HUES6 (cell line): ENCODE measurements around the gene CCDC158.

Experiments
- H3K27ac ChIP-seq: 2 replicates; pipeline ENCODE4 v1.7.0; 2013; ENCODE audit warnings: low read depth, mild to moderate bottlenecking, low read length, inconsistent platforms
- H3K27me3 ChIP-seq: 2 replicates; pipeline ENCODE4 v1.6.1; 2013; ENCODE audit warnings: low read length; ENCODE audit not compliant: control insufficient read depth, insufficient read depth
- H3K36me3 ChIP-seq: 2 replicates; pipeline ENCODE4 v1.6.1; 2013; ENCODE audit warnings: low read length; ENCODE audit not compliant: control insufficient read depth, insufficient read depth
- H3K4me1 ChIP-seq: 2 replicates; pipeline ENCODE4 v1.6.1; 2013; ENCODE audit warnings: low read length; ENCODE audit not compliant: control insufficient read depth, insufficient read depth
- H3K4me3 ChIP-seq: 2 replicates; pipeline ENCODE4 v1.5.1; 2013; ENCODE audit warnings: low read depth, low read length
- H3K9ac ChIP-seq: one replicate; pipeline ENCODE4 v1.6.1; 2013; ENCODE audit warnings: mild to moderate bottlenecking, low read length
- H3K9me3 ChIP-seq: 2 replicates; pipeline ENCODE4 v1.6.1; 2013; ENCODE audit warnings: low read depth, low read length; ENCODE audit not compliant: control insufficient read depth, insufficient read depth

Gene CCDC158

DNA sequence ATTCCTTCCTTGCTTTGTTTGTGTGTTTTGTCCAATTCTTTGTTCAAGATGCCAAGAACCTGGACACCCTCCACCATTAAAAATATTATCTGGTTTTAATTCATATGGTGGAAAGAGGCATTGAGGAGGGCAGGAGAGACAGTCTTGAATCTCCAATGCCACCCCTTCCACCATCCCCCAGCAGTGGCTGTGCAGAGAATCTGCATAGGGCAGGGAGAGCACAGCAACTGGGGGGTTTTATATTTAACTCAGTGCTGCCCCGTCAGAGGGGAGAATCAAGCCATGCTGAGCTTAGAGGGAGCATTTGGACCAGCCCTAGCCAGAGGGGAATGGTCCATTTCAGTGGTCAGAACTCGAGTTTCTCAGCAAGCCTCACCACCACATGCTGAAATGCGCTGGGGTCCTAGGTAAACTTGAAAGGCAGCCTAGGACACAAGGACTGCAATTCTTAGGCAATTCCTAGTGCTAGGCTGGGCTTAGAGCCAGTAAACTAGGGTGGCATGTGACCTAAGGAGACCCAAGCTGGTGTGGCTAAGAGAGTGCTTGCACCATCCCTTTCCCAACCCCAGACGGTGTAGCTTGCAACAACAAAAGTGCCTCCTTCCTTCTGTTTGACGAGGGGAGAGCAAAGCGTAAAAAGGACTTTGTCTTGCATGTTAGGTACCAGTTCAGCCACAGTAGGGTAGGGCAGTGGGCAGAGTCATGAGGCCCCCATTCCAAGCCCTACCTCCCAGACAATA, 34.2 kb downstream of the CCDC158 start:
- no peak overlapping the region for H3K9ac ChIP-seq
- peaks cover 14% of the 10 kb centered on the region; the same call in 1 of the 2 replicates for H3K9me3 ChIP-seq
- H3K4me1 ChIP-seq: peaks cover 9% of the 10 kb centered on the region; the same call in 1 of the 2 replicates
- no peak overlapping the region for H3K4me3 ChIP-seq
- H3K36me3 ChIP-seq: no peaks in the 10 kb centered on the region
- no peaks in the 10 kb centered on the region for H3K27me3 ChIP-seq
- no peak overlapping the region for H3K27ac ChIP-seq

DNA sequence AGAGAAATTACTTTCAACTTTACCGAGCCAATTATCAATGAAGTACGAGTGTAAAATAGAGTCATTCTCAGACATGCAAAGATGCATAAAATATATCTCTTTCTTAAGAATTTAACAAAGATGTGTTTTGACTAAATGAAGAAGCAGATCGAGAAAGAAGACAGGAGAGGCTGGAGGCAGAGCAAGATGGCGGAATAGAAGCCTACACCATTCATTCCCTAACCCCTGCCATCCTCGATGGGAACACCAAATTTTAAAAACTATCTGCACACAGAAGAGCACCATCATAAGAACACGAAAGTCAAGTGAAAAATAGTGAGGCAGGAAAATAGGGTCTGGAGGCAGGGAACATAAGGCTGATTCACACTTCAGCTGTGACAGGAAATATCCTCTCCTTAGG, 35.0 kb downstream of the CCDC158 start:
- H3K9me3 ChIP-seq: peaks cover 19% of the 10 kb centered on the region
- no peaks in the 10 kb centered on the region for H3K27me3 ChIP-seq
- peaks cover 9% of the 10 kb centered on the region; the same call in 1 of the 2 replicates for H3K4me1 ChIP-seq
- H3K27ac ChIP-seq: no peak overlapping the region
- H3K9ac ChIP-seq: no peak overlapping the region
- H3K4me3 ChIP-seq: no peak overlapping the region
- no peaks in the 10 kb centered on the region; the same call in 1 of the 2 replicates for H3K36me3 ChIP-seq

DNA sequence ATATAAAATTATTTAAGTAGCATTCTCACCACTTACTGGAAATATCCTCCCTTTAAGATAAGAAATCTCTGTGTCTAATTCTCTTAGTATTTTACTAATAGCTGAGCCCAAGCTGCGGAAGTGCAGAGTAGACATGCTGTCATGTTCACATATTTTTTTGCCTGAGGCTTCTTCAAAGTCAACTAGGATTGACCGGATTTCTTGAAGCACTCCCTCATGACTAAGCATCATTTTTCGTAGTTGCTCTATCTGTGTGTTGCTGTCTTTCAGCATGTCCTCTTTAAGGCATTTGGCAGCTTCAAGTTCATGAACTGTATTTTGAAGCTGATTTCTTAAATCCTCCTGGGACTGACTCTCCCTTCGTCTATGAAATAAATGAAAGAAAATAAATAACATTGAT, 36.9 kb downstream of the CCDC158 start:
- no peaks in the 10 kb centered on the region; the same call in 1 of the 2 replicates for H3K36me3 ChIP-seq
- no peak overlapping the region for H3K9ac ChIP-seq
- H3K27me3 ChIP-seq: no peaks in the 10 kb centered on the region
- peaks cover 21% of the 10 kb centered on the region for H3K9me3 ChIP-seq
- H3K27ac ChIP-seq: no peak overlapping the region
- H3K4me1 ChIP-seq: peaks cover 9% of the 10 kb centered on the region; the same call in 1 of the 2 replicates
- no peak overlapping the region for H3K4me3 ChIP-seq

DNA sequence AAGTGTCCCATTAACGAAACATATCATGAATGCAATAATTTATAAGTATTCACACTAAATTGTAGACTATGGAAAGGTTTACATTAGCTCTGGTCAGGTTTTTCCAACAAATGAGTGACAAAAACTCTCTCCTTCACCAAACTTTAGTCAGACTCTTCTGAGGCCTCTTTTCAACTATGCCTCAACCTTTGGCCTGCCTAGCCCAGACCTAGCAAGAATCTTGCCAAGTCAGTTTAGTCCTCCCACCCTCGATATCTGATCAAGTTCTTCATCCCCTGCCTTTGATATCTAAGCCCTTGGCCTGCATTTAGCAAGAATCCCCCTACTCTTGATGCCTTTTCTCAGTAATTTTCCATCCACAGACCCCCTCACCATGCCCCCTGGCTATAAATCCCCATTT, 37.9 kb downstream of the CCDC158 start:
- Histone ChIP-seq H3K4me1 (peaks cover 6% of the 10 kb centered on the region; the same call in 1 of the 2 replicates), H3K9ac (no peak overlapping the region), H3K36me3 (no peaks in the 10 kb centered on the region; the same call in 1 of the 2 replicates), H3K27ac (no peak overlapping the region), H3K27me3 (no peaks in the 10 kb centered on the region), H3K4me3 (no peak overlapping the region), H3K9me3 (peaks cover 16% of the 10 kb centered on the region)

- no peaks in the 10 kb centered on the region for H3K27me3 ChIP-seq
- H3K4me3 ChIP-seq: no peak overlapping the region
- no peaks in the 10 kb centered on the region; the same call in 1 of the 2 replicates for H3K36me3 ChIP-seq
- H3K9ac ChIP-seq: no peak overlapping the region
- H3K27ac ChIP-seq: no peak overlapping the region
- H3K4me1 ChIP-seq: peaks cover 14% of the 10 kb centered on the region; the same call in 1 of the 2 replicates
- H3K9me3 ChIP-seq: peaks cover 16% of the 10 kb centered on the region
Measured at GRCh38 chr4:76381986-76382385, 39.0 kb downstream of the CCDC158 start.

DNA sequence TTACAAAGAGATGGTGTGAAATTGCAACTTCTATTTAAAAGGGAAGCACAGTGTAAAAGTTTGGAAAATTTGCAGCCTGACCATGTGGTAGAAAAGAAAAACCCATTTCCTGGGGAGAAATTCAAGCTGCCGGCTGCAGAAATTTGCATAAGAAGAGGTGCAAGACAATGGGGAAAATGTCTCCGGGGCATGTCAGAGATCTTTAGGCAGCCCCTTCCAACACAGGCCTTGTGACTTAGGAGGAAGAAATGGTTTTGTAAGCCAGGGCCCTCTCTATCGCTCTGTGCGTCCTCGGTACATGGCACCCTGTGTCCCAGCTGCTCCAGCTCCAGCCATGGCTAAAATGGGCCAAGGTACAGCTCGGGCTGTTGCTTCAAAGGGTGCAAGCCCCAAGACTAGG, 40.4 kb downstream of the CCDC158 start:
- Histone ChIP-seq H3K9me3 (peaks cover 15% of the 10 kb centered on the region), H3K9ac (no peak overlapping the region), H3K4me3 (no peak overlapping the region), H3K36me3 (no peaks in the 10 kb centered on the region; the same call in 1 of the 2 replicates), H3K27ac (peak overlapping the region; percentile 68; the same call in 1 of the 2 replicates), H3K4me1 (peaks cover 14% of the 10 kb centered on the region; the same call in 1 of the 2 replicates), H3K27me3 (no peaks in the 10 kb centered on the region)

DNA sequence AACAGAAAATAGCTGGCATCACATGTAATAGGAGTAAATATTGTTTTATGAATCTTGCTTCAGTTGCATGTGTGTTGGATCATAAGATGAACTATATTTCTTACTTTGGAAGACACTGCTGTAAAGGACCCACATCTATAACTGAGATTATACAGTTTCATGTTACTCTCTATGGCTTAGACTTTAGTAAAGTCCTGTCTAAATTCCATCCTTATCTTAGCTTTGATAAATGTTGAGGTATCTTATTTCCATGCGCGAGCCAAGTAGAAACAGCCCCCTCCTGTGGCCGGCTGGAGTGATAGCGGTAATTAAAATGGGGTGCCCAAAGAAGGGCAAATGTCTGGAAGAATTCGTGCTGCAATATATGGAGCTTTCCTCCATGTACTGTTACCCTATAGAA, 43.0 kb downstream of the CCDC158 start:
- H3K4me1 ChIP-seq: peaks cover 8% of the 10 kb centered on the region; the same call in 1 of the 2 replicates

GRCh38 chr4:76377481-76377901, 43.5 kb downstream of the CCDC158 start:
- Histone ChIP-seq H3K9ac (no peak overlapping the region), H3K27me3 (no peaks in the 10 kb centered on the region)

More for the DNA sequence above, 43.0 kb downstream of the CCDC158 start:
- H3K9me3 ChIP-seq: peaks cover 15% of the 10 kb centered on the region
- no peaks in the 10 kb centered on the region for H3K27me3 ChIP-seq
- no peak overlapping the region for H3K9ac ChIP-seq
- H3K36me3 ChIP-seq: no peaks in the 10 kb centered on the region; the same call in 1 of the 2 replicates
- no peak overlapping the region for H3K27ac ChIP-seq
- no peak overlapping the region for H3K4me3 ChIP-seq

DNA sequence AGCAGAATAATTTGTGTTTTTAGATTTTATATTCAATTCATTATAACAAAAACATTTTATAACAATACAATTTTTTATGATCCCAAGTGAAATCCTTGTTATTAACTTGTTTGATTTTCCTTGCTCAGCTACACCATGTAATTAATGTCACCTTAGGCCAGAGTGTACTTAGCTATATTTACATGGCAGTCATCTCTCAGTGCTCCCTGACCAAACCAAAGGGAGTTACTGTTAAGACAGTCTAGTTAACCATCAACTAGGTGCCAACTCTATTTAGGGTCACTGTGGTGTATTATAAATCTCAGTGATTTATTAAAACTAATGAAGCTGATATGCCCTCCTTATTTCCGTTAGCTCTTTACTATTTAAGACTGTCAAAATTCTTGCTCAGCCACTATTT, 44.4 kb downstream of the CCDC158 start:
- Histone ChIP-seq H3K9me3 (peaks cover 9% of the 10 kb centered on the region), H3K4me1 (peaks cover 8% of the 10 kb centered on the region; the same call in 1 of the 2 replicates), H3K27ac (no peak overlapping the region), H3K4me3 (no peak overlapping the region), H3K9ac (no peak overlapping the region), H3K27me3 (no peaks in the 10 kb centered on the region), H3K36me3 (no peaks in the 10 kb centered on the region; the same call in 1 of the 2 replicates)

More at GRCh38 chr4:76377481-76377901, 43.5 kb downstream of the CCDC158 start:
- H3K4me3 ChIP-seq: no peak overlapping the region
- H3K36me3 ChIP-seq: no peaks in the 10 kb centered on the region; the same call in 1 of the 2 replicates
- no peak overlapping the region for H3K27ac ChIP-seq
- peaks cover 15% of the 10 kb centered on the region for H3K9me3 ChIP-seq
- H3K4me1 ChIP-seq: peaks cover 8% of the 10 kb centered on the region; the same call in 1 of the 2 replicates

- Histone ChIP-seq H3K27ac (no peak overlapping the region), H3K4me1 (peaks cover 8% of the 10 kb centered on the region; the same call in 1 of the 2 replicates), H3K4me3 (no peak overlapping the region), H3K9ac (no peak overlapping the region), H3K9me3 (peaks cover 2% of the 10 kb centered on the region), H3K36me3 (no peaks in the 10 kb centered on the region), H3K27me3 (no peaks in the 10 kb centered on the region)
Measured at GRCh38 chr4:76375703-76376102, 45.2 kb downstream of the CCDC158 start.

- Histone ChIP-seq H3K4me3 (no peak overlapping the region), H3K4me1 (peaks cover 8% of the 10 kb centered on the region; the same call in 1 of the 2 replicates), H3K27ac (no peak overlapping the region), H3K9ac (no peak overlapping the region), H3K9me3 (no peaks in the 10 kb centered on the region), H3K36me3 (no peaks in the 10 kb centered on the region), H3K27me3 (no peaks in the 10 kb centered on the region)
Measured at GRCh38 chr4:76374798-76375197, 46.1 kb downstream of the CCDC158 start.
